ENCODE data around the gene SIRT2. TPM values are rescaled to one million over a fixed set of nuclear protein-coding genes. Genes with fewer than 3 reads are reported as not detected.

Gene SIRT2
- total and polyA plus RNA-seq, 2 of the 8 experiments (the other 6 are each of a cell fraction or from before 2014, with no cell fraction given): 6.5 to 10.0 TPM

DNA sequence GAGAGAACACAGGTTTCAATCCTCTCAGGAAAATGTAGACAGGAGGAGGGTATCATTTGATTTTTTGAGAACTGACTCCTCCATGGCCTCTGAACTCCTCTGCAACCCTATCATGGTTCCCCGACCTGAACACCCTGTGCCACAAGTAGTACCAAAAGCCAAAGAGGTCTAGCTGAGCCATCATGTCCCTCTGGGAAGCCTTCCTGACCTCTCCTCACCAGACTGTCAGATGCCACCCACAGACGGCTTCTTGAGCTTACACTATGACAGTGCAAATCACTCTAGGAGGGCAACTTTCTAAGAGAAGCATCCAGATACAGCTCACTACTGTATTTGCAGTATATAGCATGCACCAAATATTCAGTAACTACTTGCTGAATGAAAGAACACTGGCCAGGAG lies 53.3 kb downstream of the SIRT2 start:
- H3K27ac ChIP-seq (ENCODE audit: low read depth, low read length): no peak overlapping the region
- H3K18ac ChIP-seq (ENCODE audit: extremely low read depth, low read length): no peak overlapping the region
- peaks cover 15% of the 10 kb centered on the region for H3K23me2 ChIP-seq (ENCODE audit: low read depth, low read length)
- 77% methylated on average over 2 of the region's 2 CpGs; no CpG with 5 or more reads in 1 of the 2 experiments for WGBS, 2 experiments (ENCODE audit: extremely low coverage in 1 of 2, insufficient coverage in 1 of 2, insufficient read length in 1 of 2, insufficient replicate concordance in 2 of 2, low coverage in 1 of 2, low lambda C conversion rate in 2 of 2, missing lambda C conversion rate in 1 of 2)
- H2BK5ac ChIP-seq (ENCODE audit: low read depth, low read length): no peak overlapping the region
- no peak overlapping the region for H2AK5ac ChIP-seq (ENCODE audit: low read depth, low read length)
- POLR2A ChIA-PET (ENCODE audit: partially characterized antibody): interaction anchor here (0.7 to 8.3 kb wide), 18 partner anchors 12 to 228 kb away, joined by 3 to 376 read pairs (median 4); partner anchors contain the start of genes CAPN12, ECH1, MAP4K1 and NFKBIB
- H3K9me3 ChIP-seq (ENCODE audit: insufficient read depth in 2 of 2, low read depth in 1 of 2, low read length in 1 of 2): no peaks in the 10 kb centered on the region
- H3K27me3 ChIP-seq (replicated peaks in 1 of 4; ENCODE audit: control insufficient read depth in 3 of 4, extremely low read depth in 1 of 4, insufficient read depth in 3 of 4, low read length in 3 of 4): no peaks in the 10 kb centered on the region; a peak in 1 of 7 replicates
- no peak overlapping the region for H2AFZ ChIP-seq (ENCODE audit: low read length)
- peaks cover 2 to 14% (median 7%) of the 10 kb centered on the region in 4 experiments; a peak in 6 of 7 replicates for H3K4me1 ChIP-seq (replicated peaks in 1 of 4; ENCODE audit: control insufficient read depth in 3 of 4, insufficient read depth in 4 of 4, low read length in 3 of 4)
- no peak for DNase-seq (ENCODE audit: low read depth in 1 of 2, low spot score in 2 of 2)
- peaks cover 35 to 47% of the 10 kb centered on the region in 2 experiments for H4K20me1 ChIP-seq (replicated peaks in 1 of 2; ENCODE audit: control insufficient read depth in 1 of 2, insufficient read depth in 2 of 2, low read length in 2 of 2)
- H4K5ac ChIP-seq (ENCODE audit: insufficient read length, low read depth, low read length): no peak overlapping the region
- no peak overlapping the region for H2BK120ac ChIP-seq (replicated peaks; ENCODE audit: low read depth, low read length)
- H3K79me1 ChIP-seq (ENCODE audit: low read depth, low read length): peaks cover 19% of the 10 kb centered on the region; the same call in 1 of the 2 replicates
- H2BK20ac ChIP-seq (ENCODE audit: low read length): no peak overlapping the region
- H3K9ac ChIP-seq (replicated peaks in 1 of 4; ENCODE audit: extremely low read depth in 1 of 4, low read depth in 3 of 4, low read length in 3 of 4): no peak overlapping the region
- TF ChIP-seq POLR2A (IDR thresholded peaks at IDR 0.05; ENCODE audit: control extremely low read depth in 1 of 2, low read depth in 2 of 2, low read length in 2 of 2): peak; percentile 10 to 55; a peak in 2 of 3 replicates
- TF ChIP-seq, protein P1, sequence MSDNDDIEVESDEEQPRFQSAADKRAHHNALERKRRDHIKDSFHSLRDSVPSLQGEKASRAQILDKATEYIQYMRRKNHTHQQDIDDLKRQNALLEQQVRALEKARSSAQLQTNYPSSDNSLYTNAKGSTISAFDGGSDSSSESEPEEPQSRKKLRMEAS (IDR thresholded peaks at IDR 0.05): no peak
- TF ChIP-seq, protein P2, sequence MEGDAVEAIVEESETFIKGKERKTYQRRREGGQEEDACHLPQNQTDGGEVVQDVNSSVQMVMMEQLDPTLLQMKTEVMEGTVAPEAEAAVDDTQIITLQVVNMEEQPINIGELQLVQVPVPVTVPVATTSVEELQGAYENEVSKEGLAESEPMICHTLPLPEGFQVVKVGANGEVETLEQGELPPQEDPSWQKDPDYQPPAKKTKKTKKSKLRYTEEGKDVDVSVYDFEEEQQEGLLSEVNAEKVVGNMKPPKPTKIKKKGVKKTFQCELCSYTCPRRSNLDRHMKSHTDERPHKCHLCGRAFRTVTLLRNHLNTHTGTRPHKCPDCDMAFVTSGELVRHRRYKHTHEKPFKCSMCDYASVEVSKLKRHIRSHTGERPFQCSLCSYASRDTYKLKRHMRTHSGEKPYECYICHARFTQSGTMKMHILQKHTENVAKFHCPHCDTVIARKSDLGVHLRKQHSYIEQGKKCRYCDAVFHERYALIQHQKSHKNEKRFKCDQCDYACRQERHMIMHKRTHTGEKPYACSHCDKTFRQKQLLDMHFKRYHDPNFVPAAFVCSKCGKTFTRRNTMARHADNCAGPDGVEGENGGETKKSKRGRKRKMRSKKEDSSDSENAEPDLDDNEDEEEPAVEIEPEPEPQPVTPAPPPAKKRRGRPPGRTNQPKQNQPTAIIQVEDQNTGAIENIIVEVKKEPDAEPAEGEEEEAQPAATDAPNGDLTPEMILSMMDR (IDR thresholded peaks at IDR 0.05; ENCODE audit: control extremely low read depth in 1 of 3, insufficient read depth in 1 of 3, low read depth in 1 of 3, low read length in 3 of 3): no peak
- TF ChIP-seq SIX5 (IDR thresholded peaks at IDR 0.05; ENCODE audit: low read depth, low read length): no peak
- TF ChIP-seq HDAC6 (IDR thresholded peaks at IDR 0.05; ENCODE audit: low read depth, low read length): no peak
- no peak for TF ChIP-seq MAFK (IDR thresholded peaks at IDR 0.05; ENCODE audit: low read depth, low read length)
- no peak for TF ChIP-seq RNF2 (IDR thresholded peaks at IDR 0.05; ENCODE audit: borderline replicate concordance, low read depth, low read length, missing control alignments, poor library complexity, severe bottlenecking)
- no peak overlapping the region for H3K23ac ChIP-seq (ENCODE audit: insufficient read length)
- H4K8ac ChIP-seq (ENCODE audit: extremely low read depth, insufficient read depth, low read length): no peak overlapping the region
- H3K4ac ChIP-seq (replicated peaks; ENCODE audit: insufficient read length, low read depth, low read length): no peak overlapping the region
- CTCF ChIA-PET (ENCODE audit: partially characterized antibody): interaction anchor here (0.6 to 1.8 kb wide), 3 partner anchors 8 to 252 kb away, joined by 3 to 5 read pairs (median 3); no protein-coding TSS in a partner anchor
- no peak for FAIRE-seq
- no peak overlapping the region for H3K4me2 ChIP-seq (ENCODE audit: insufficient read depth in 1 of 2, low read depth in 2 of 2, low read length in 2 of 2)
- H2BK12ac ChIP-seq (ENCODE audit: low read depth, low read length): no peak overlapping the region
- peaks cover 54 to 79% (median 67%) of the 10 kb centered on the region in 4 experiments for H3K36me3 ChIP-seq (ENCODE audit: control insufficient read depth in 2 of 4, insufficient read depth in 4 of 4, low read length in 3 of 4)
- peaks cover 22 to 75% of the 10 kb centered on the region in 2 experiments for H3K79me2 ChIP-seq (ENCODE audit: control insufficient read depth in 1 of 2, insufficient read depth in 2 of 2, low read length in 2 of 2)
- no peak overlapping the region for H4K91ac ChIP-seq (replicated peaks; ENCODE audit: insufficient read length, low read length)
- H3K4me3 ChIP-seq (ENCODE audit: extremely low read depth in 1 of 4, insufficient read depth in 2 of 4, low read depth in 3 of 4, low read length in 4 of 4): no peak overlapping the region
- no peak overlapping the region for H3K56ac ChIP-seq (replicated peaks; ENCODE audit: insufficient read length, low read depth, low read length)
- no peak overlapping the region for H3K14ac ChIP-seq (ENCODE audit: insufficient read length)
- H2BK15ac ChIP-seq (ENCODE audit: low read length): no peak overlapping the region

Measured in H1 (cell line).